HG03025 (cell line): ENCODE data around the gene INPP5E.

Source experiments
- ATAC-seq: cut with Tn5 transposase; IDR thresholded peaks from one replicate; pipeline ENCODE4 v1.9.1; 2021; ENCODE audit warnings: mild to moderate bottlenecking, moderate library complexity; ENCODE audit not compliant: unreplicated experiment, low FRiP score

Gene INPP5E

GRCh38 chr9:136451221-136451877, 11.7 kb upstream of the INPP5E start:
- no peak for ATAC-seq

DNA sequence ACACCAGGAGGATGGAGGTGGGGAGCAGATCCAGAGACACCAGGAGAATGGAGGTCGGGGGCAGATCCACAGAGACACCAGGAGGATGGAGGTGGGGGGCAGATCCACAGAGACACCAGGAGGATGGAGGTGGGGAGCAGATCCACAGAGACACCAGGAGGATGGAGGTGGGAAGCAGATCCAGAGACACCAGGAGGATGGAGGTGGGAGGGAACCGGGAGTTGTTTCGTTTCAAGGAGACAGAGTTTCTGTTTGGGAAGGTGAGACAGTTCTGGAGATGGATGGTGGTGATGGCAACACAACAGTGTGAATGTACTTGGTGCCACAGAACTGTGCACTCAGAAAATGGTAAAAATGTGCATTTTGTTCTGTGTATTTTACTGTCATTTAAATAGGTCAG, 9.0 kb upstream of the INPP5E start:
- ATAC-seq = no peak

GRCh38 chr9:136447173-136447778, 7.6 kb upstream of the INPP5E start:
- no peak for ATAC-seq

DNA sequence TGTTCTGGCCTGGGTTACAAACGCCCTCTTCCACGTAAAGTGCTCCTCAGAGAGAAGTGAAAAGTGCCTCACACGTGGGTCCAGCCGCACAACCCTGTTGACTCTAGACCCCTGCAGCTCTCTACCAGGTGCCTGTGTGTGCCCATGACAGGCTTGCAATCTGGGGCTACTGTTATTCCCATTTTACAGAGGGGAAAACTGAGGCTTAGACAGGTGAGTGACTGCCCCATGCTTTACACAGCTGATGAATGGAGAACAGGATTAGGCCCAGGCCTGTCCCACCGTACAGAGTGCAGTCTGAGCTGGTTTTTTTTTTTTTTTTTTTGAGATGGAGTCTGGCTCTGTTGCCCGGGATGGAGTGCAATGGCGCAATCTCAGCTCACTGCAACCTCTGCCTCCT, 6.2 kb upstream of the INPP5E start:
- no peak for ATAC-seq

DNA sequence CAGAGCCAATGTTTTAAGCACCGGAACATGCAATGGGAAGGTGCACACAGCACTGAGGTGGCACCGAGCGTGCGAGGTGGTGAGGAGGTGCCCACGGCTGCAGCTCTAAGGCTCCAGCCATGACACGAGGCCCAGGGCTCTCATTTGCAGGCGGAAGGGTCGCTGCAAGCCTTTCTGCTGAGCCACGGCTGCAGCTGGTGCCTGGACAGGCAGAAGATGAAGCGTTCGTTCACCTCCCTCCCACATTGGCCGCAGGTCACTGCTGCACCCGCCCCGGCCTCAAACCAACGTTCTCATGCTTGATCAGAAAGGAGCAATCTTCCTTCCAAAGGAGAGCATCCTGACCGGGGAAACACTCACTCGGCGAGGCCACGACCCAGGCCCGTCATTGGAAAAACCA, 4.5 kb upstream of the INPP5E start:
- ATAC-seq = no peak

GRCh38 chr9:136443687-136444086, 4.0 kb upstream of the INPP5E start:
- ATAC-seq = no peak

DNA sequence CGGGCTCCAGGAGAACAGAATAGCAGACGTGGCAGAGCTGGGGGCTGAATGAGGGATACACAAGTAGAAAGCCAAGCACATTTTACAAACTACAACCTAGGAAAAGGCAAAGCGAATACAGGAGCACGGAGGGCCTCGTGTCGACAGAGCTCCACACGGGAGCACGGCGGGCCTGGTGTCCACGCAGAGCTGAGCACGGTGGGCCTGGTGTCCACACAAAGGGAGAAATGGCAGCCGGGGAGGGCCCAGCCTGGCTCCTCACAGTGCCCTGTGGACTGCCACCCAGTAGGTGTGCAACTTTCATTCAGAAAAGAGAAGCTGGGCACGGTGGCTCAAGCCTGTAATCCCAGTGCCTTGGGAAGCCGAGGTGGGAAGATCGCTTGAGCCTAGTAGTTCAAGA, 3.4 kb upstream of the INPP5E start:
- no peak for ATAC-seq

- ATAC-seq = no peak
Measured at GRCh38 chr9:136442265-136442664, 2.6 kb upstream of the INPP5E start.

- ATAC-seq = no peak
Measured at GRCh38 chr9:136441681-136442245, 2.1 kb upstream of the INPP5E start.

GRCh38 chr9:136441191-136441680, 1.6 kb upstream of the INPP5E start:
- ATAC-seq = no peak

GRCh38 chr9:136438548-136439480, 831 bp downstream of the INPP5E start:
- ATAC-seq = peak; percentile 33

DNA sequence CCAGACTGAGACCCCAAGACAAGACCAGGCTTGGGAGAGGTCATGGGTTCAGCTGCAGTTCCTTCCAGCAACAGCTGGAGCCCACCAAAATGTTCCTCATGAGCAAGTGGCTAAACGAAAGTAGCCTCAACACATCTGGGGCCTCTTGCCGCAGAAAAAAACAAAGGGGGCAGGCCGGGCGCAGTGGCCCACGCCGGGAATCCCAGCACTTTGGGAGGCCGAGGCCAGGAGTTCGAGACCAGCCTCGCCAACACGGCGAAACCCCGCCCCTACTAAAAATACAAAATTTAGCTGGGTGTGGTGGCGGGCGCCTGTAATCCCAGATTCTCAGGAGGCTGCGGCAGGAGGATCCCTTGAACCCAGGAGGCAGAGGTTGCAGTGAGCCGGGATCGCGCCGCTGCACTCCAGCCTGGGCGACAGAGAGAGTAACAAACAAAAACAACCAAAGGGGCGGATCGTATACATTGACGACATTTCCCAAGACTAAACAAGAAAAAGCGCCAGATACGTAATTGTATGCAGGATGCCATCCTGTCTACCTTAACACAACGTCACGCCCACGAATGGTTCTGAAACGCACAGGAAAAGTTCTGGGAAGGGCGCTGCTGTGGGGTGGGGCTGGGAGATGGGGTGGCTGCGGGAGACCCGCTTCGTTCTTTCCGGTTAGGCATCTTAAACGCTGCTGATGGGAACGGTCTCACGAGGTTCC, 1.7 kb downstream of the INPP5E start:
- ATAC-seq = no peak

GRCh38 chr9:136437430-136437829, 2.2 kb downstream of the INPP5E start:
- ATAC-seq = no peak

GRCh38 chr9:136436055-136436634, 3.5 kb downstream of the INPP5E start:
- no peak for ATAC-seq

GRCh38 chr9:136434580-136435169, 5.0 kb downstream of the INPP5E start:
- ATAC-seq = no peak

GRCh38 chr9:136433849-136434579, 5.6 kb downstream of the INPP5E start:
- ATAC-seq = no peak

- ATAC-seq = no peak
Measured at GRCh38 chr9:136433043-136433715, 6.5 kb downstream of the INPP5E start.

DNA sequence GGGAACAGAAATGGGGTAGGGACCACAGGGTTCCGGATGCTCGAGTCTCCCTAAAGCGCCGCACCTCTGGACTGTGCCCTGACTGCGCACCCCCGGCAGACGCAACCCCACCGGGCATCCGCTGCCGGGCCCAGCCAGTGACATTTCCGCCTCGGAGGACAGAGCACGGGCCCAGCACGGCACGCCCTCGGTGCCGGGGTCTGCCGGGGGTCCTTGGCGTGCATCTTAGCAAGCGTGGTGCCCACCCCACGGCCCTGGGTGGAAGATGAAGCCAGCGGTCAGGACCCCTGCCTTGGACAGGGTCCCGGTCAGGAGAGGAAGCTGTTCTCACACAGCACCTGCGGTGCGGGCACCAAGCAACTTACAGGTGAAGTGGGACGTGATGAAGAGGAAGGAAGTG, 7.1 kb downstream of the INPP5E start:
- no peak for ATAC-seq
